Cardiac muscle cell (in vitro differentiated cells and primary cell): ENCODE results near the gene SPO11. TPM values are rescaled to one million over a fixed set of nuclear protein-coding genes. Genes with fewer than 3 reads are reported as not detected.

Experiments used
- DNase-seq, 2 donors: peaks; one replicate each; pipeline versions ENCODE4 v3.0.0 to v3.0.0-alpha.2; 2010 to 2017; ENCODE audit warnings: low read depth in 1 of 2, low spot score in 1 of 2
- H3K27ac ChIP-seq: fragments of 200-600 bp; sonication (generic); 2 replicates; pipeline ENCODE4 v1.5.1; 2016
- H3K27me3 ChIP-seq: fragments of 200-600 bp; sonication (generic); 2 replicates; pipeline ENCODE4 v1.6.0; 2016; ENCODE audit warnings: control low read depth
- H3K36me3 ChIP-seq: fragments of 200-600 bp; sonication (generic); 2 replicates; pipeline ENCODE4 v1.5.1; 2016; ENCODE audit warnings: control low read depth
- H3K4me1 ChIP-seq: fragments of 200-600 bp; sonication (generic); 2 replicates; pipeline ENCODE4 v1.8.1; 2017; ENCODE audit warnings: low read depth, mild to moderate bottlenecking, mixed run types
- H3K4me3 ChIP-seq: fragments of 200-600 bp; sonication (generic); 2 replicates; pipeline ENCODE4 v1.5.1; 2016; ENCODE audit warnings: mild to moderate bottlenecking
- H3K9me3 ChIP-seq: fragments of 200-600 bp; sonication (generic); 2 replicates; pipeline ENCODE4 v1.5.1; 2017; ENCODE audit warnings: low read depth, mild to moderate bottlenecking, control low read depth
- CTCF ChIP-seq: IDR thresholded peaks from 2 replicates; pipeline ENCODE4 v1.5.1; 2012; ENCODE audit warnings: low read depth, mild to moderate bottlenecking, low read length
- polyA plus RNA-seq: library from polyadenylated mRNA; unstranded; fragments of >200 nt; fragmentation: Nextera tagmentation; extraction: Ambion mirVana; gene quantifications from 2 replicates; pipeline ENCODE4 v1.2.1, GENCODE V29; 2016
- total RNA-seq: library from RNA; depleted of rRNA; stranded (reverse); fragments of >200 nt; gene quantifications from 2 replicates; pipeline ENCODE4 v1.2.3, GENCODE V29; 2016

Gene SPO11
- total and polyA plus RNA-seq, 2 experiments from 2014 or later: not detected

GRCh38 chr20:57321142-57321541, 8.5 kb upstream of the SPO11 start:
- Histone ChIP-seq H3K4me3 (no peak overlapping the region), H3K36me3 (no peaks in the 10 kb centered on the region), H3K27me3 (no peaks in the 10 kb centered on the region), H3K9me3 (no peaks in the 10 kb centered on the region), H3K27ac (no peak overlapping the region), H3K4me1 (no peaks in the 10 kb centered on the region)
- no peak for DNase-seq
- no peak for TF ChIP-seq CTCF

GRCh38 chr20:57322476-57322875, 7.1 kb upstream of the SPO11 start:
- Histone ChIP-seq H3K36me3 (no peaks in the 10 kb centered on the region), H3K4me1 (peaks cover 8% of the 10 kb centered on the region), H3K27ac (no peak overlapping the region), H3K4me3 (no peak overlapping the region), H3K27me3 (no peaks in the 10 kb centered on the region), H3K9me3 (no peaks in the 10 kb centered on the region)
- TF ChIP-seq CTCF: no peak
- DNase-seq: no peak

- Histone ChIP-seq H3K36me3 (no peaks in the 10 kb centered on the region), H3K27ac (no peak overlapping the region), H3K27me3 (no peaks in the 10 kb centered on the region), H3K4me1 (peaks cover 8% of the 10 kb centered on the region), H3K4me3 (no peak overlapping the region), H3K9me3 (no peaks in the 10 kb centered on the region)
- no peak for TF ChIP-seq CTCF
- peak; percentile 12 to 37 for DNase-seq
Measured at GRCh38 chr20:57323034-57323433, 6.6 kb upstream of the SPO11 start.

GRCh38 chr20:57325632-57326356, 3.8 kb upstream of the SPO11 start:
- DNase-seq: no peak
- no peak for TF ChIP-seq CTCF
- H3K27me3 ChIP-seq: no peaks in the 10 kb centered on the region
- no peak overlapping the region for H3K27ac ChIP-seq
- H3K36me3 ChIP-seq: no peaks in the 10 kb centered on the region
- peaks cover 8% of the 10 kb centered on the region for H3K4me1 ChIP-seq
- H3K9me3 ChIP-seq: no peaks in the 10 kb centered on the region
- no peak overlapping the region for H3K4me3 ChIP-seq

- DNase-seq: peak in 1 of 2 donors; percentile 26
- no peak for TF ChIP-seq CTCF
- Histone ChIP-seq H3K27me3 (no peaks in the 10 kb centered on the region), H3K4me1 (peaks cover 8% of the 10 kb centered on the region), H3K9me3 (no peaks in the 10 kb centered on the region), H3K4me3 (no peak overlapping the region), H3K36me3 (no peaks in the 10 kb centered on the region), H3K27ac (no peak overlapping the region)
Measured at GRCh38 chr20:57326667-57327455, 2.7 kb upstream of the SPO11 start.
